ENCODE data around the gene LAIR1. TPM values are rescaled to one million over a fixed set of nuclear protein-coding genes. Genes with fewer than 3 reads are reported as not detected.
A peak's percentile ranks its signal among the peaks of the same experiment; 100 is the strongest.
"Not testable (repeated sequence)": the region's sequence is repeated elsewhere in the genome, so short reads cannot be mapped to it uniquely, and the experiment has no call there.

LAIR1 gene
- total and polyA plus RNA-seq, 9 donors, result 5.3 to 11.8 (median 7.2) TPM

DNA sequence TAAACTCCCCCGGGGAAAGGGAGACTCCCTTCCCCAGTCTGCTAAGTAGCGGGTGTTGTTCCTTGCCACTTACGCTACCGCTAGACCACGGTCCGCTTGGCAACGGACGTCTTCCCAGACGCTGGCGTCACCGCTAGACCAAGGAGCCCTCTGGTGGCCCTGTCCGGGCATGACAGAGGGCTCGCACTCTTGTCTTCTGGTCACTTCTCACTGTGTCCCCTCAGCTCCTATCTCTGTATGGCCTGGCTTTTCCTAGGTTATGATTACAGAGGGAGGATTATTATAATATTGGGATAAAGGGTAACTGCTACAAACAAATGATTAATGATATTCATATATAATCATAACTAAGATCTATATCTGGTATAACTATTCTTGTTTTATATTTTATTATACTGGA is 41.8 kb downstream of the LAIR1 start:
- not testable (repeated sequence) for DNase-seq; H3K36me3 ChIP-seq (ENCODE audit: control insufficient read depth, insufficient read depth, low read length); H3K9me3 ChIP-seq (replicated peaks; ENCODE audit: control insufficient read depth, low read depth, low read length); H3K27me3 ChIP-seq (ENCODE audit: control insufficient read depth, insufficient read depth, low read length); H3K4me1 ChIP-seq (ENCODE audit: control insufficient read depth, insufficient read depth, low read length); H3K27ac ChIP-seq (ENCODE audit: low read length); H3K4me3 ChIP-seq (ENCODE audit: low read length)
- no CpG with 5 or more reads among the region's 13 CpGs for WGBS (ENCODE audit: insufficient coverage)

GRCh38 chr19:54322295-54322694 is 42.4 kb downstream of the LAIR1 start:
- not testable (repeated sequence) for DNase-seq; H3K27me3 ChIP-seq (ENCODE audit: control insufficient read depth, insufficient read depth, low read length); H3K4me3 ChIP-seq (ENCODE audit: low read length); H3K9me3 ChIP-seq (replicated peaks; ENCODE audit: control insufficient read depth, low read depth, low read length); H3K36me3 ChIP-seq (ENCODE audit: control insufficient read depth, insufficient read depth, low read length); H3K27ac ChIP-seq (ENCODE audit: low read length); H3K4me1 ChIP-seq (ENCODE audit: control insufficient read depth, insufficient read depth, low read length)
- WGBS (ENCODE audit: insufficient coverage), result 90% methylated on average over 4 of the region's 13 CpGs

- no peak for DNase-seq
- Histone ChIP-seq H3K4me1 (ENCODE audit: control insufficient read depth, insufficient read depth, low read length) (no peaks in the 10 kb centered on the region), H3K36me3 (ENCODE audit: control insufficient read depth, insufficient read depth, low read length) (no peaks in the 10 kb centered on the region), H3K27me3 (ENCODE audit: control insufficient read depth, insufficient read depth, low read length) (no peaks in the 10 kb centered on the region), H3K27ac (ENCODE audit: low read length) (no peak overlapping the region), H3K9me3 (replicated peaks; ENCODE audit: control insufficient read depth, low read depth, low read length) (no peaks in the 10 kb centered on the region), H3K4me3 (ENCODE audit: low read length) (no peak overlapping the region)
- 92% methylated on average over 8 of the region's 14 CpGs for WGBS (ENCODE audit: insufficient coverage)
Measured at GRCh38 chr19:54319892-54320670, 44.6 kb downstream of the LAIR1 start.

DNA sequence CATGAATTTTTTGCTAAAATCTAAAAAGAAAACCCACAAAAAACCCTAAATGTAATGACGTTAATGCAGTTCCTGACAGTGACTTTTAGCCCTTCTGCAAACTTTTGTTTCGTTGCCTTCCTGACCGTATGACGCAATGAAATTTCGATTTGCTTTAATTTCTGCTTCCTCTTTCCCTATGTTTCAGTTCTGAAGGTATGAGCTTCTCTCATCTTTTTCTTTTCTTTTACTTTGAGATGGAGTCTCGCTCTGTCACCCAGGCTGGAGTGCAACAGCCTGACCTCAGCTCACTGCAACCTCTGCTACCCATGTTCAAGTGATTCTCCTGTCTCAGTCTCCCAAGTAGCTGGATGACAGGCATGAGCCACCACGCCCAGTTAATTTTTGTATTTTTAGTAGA is 45.7 kb downstream of the LAIR1 start:
- Histone ChIP-seq H3K4me3 (ENCODE audit: low read length) (no peak overlapping the region), H3K27me3 (ENCODE audit: control insufficient read depth, insufficient read depth, low read length) (no peaks in the 10 kb centered on the region), H3K36me3 (ENCODE audit: control insufficient read depth, insufficient read depth, low read length) (no peaks in the 10 kb centered on the region), H3K4me1 (ENCODE audit: control insufficient read depth, insufficient read depth, low read length) (no peaks in the 10 kb centered on the region), H3K9me3 (replicated peaks; ENCODE audit: control insufficient read depth, low read depth, low read length) (no peaks in the 10 kb centered on the region), H3K27ac (ENCODE audit: low read length) (no peak overlapping the region)
- DNase-seq, result peak; percentile 52
- WGBS (ENCODE audit: insufficient coverage), result 80% methylated on average over 5 of the region's 7 CpGs

GRCh38 chr19:54317965-54318240 is 46.8 kb downstream of the LAIR1 start:
- Histone ChIP-seq H3K4me1 (ENCODE audit: control insufficient read depth, insufficient read depth, low read length) (no peaks in the 10 kb centered on the region), H3K9me3 (replicated peaks; ENCODE audit: control insufficient read depth, low read depth, low read length) (no peaks in the 10 kb centered on the region), H3K27ac (ENCODE audit: low read length) (no peak overlapping the region), H3K4me3 (ENCODE audit: low read length) (no peak overlapping the region), H3K27me3 (ENCODE audit: control insufficient read depth, insufficient read depth, low read length) (no peaks in the 10 kb centered on the region), H3K36me3 (ENCODE audit: control insufficient read depth, insufficient read depth, low read length) (no peaks in the 10 kb centered on the region)
- no peak for DNase-seq
- 100% methylated on average over 4 of the region's 9 CpGs for WGBS (ENCODE audit: insufficient coverage)

GRCh38 chr19:54317108-54317964 is 47.4 kb downstream of the LAIR1 start:
- 88% methylated on average over 21 of the region's 29 CpGs for WGBS (ENCODE audit: insufficient coverage)
- no peak overlapping the region for H3K27ac ChIP-seq (ENCODE audit: low read length)
- no peak for DNase-seq
- peaks cover 2% of the 10 kb centered on the region for H3K27me3 ChIP-seq (ENCODE audit: control insufficient read depth, insufficient read depth, low read length)
- H3K4me3 ChIP-seq (ENCODE audit: low read length), result no peak overlapping the region
- no peaks in the 10 kb centered on the region for H3K4me1 ChIP-seq (ENCODE audit: control insufficient read depth, insufficient read depth, low read length)
- H3K36me3 ChIP-seq (ENCODE audit: control insufficient read depth, insufficient read depth, low read length), result no peaks in the 10 kb centered on the region
- no peaks in the 10 kb centered on the region for H3K9me3 ChIP-seq (replicated peaks; ENCODE audit: control insufficient read depth, low read depth, low read length)

DNA sequence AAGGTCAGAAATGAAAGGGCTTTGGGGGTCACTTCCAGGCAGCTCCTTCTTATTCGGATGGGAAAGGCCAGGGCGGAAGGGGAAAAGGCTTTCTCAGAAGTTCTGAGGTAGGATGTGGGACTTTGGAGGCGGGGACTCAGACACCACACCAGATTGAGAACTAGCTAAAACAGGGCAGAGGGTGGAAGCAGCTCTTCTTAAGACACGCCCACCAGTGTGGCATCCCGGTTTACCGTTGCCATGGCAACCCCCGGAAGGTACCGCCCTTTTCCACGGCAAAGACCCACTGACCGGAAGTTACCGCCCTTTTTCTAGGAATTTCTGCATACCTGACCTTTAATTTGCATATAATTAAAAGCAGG is 48.0 kb downstream of the LAIR1 start:
- no peaks in the 10 kb centered on the region for H3K36me3 ChIP-seq (ENCODE audit: control insufficient read depth, insufficient read depth, low read length)
- H3K9me3 ChIP-seq (replicated peaks; ENCODE audit: control insufficient read depth, low read depth, low read length), result no peaks in the 10 kb centered on the region
- H3K27me3 ChIP-seq (ENCODE audit: control insufficient read depth, insufficient read depth, low read length), result peaks cover 2% of the 10 kb centered on the region
- no peak overlapping the region for H3K4me3 ChIP-seq (ENCODE audit: low read length)
- H3K27ac ChIP-seq (ENCODE audit: low read length), result no peak overlapping the region
- DNase-seq, result no peak
- no peaks in the 10 kb centered on the region for H3K4me1 ChIP-seq (ENCODE audit: control insufficient read depth, insufficient read depth, low read length)
- WGBS (ENCODE audit: insufficient coverage), result 72% methylated on average over 4 of the region's 11 CpGs

DNA sequence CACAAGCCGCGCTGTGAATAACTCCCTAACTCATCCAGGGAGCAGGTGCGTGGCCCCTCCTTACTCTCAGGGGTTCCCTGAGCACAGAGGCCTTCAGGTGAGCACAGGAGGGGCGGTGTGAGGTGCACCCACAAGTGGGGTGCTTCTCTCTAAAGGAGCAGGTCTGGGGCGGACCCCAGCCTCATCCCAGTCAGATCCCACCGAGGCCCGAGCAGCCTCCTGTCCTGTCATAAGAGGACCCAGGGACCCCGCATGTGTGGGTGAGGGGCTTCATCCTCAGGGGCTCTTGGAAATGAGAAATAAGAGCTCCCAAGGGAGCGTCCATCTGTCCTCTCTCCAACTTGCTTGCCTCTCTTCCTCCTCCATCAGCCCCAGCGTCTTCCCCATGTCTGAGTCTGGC is 48.8 kb downstream of the LAIR1 start:
- Histone ChIP-seq H3K4me3 (ENCODE audit: low read length) (no peak overlapping the region), H3K9me3 (replicated peaks; ENCODE audit: control insufficient read depth, low read depth, low read length) (no peaks in the 10 kb centered on the region), H3K27me3 (ENCODE audit: control insufficient read depth, insufficient read depth, low read length) (peaks cover 2% of the 10 kb centered on the region), H3K4me1 (ENCODE audit: control insufficient read depth, insufficient read depth, low read length) (no peaks in the 10 kb centered on the region), H3K27ac (ENCODE audit: low read length) (no peak overlapping the region), H3K36me3 (ENCODE audit: control insufficient read depth, insufficient read depth, low read length) (no peaks in the 10 kb centered on the region)
- WGBS (ENCODE audit: insufficient coverage), result 80% methylated on average over 1 of the region's 10 CpGs
- DNase-seq, result no peak

DNA sequence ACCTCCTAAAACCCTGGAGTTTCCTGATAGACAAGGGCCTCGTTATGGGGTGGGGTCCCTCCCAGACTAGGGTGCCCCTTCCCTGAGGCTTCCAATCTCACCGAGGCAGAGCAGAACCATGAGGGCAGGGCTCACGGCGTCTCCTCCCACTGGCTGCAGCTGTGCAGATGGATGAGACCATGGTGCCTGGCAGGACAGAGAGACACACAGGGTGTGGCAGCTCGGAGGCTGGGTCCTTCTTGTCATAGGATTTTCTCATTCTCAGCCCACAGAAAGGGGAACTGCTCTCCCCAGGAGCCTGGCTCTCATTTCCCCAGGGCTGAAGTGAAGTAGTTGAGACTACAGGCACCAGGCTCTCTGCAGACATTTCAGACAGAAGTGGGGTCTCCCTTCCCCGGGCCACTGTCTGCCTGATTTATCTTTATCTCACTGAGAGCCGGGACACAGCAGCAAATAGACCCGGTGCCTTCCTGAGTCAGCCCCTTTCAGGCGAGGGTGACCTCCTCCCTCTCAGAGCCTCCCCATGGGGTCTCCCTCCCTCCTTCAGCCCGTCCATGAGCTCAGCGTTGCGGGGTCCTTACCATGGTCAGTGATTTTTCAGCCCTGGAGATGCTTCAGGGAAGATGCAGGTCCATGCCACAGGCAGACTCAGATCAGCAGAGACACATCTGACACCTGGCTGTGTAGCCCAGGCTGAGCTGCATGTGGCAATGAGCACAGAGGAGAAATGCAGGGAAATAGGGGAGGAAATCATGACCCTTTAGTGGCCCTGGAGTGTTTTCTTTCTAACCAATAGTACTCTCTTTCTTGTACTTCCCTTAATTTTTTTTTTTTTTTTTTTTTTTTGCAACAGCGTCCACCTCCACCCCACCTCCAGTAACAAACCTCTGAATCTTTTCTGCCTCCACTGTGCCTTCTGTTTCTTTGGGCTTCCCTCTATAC is 52.0 kb downstream of the LAIR1 start, which contains the start of gene LILRA5:
Gene LILRA5, minus strand, starts transcription at position 731 of the 942 bp plus-strand sequence. Its CDS starts 147 bp downstream, at position 584.
- Histone ChIP-seq H3K36me3 (ENCODE audit: control insufficient read depth, insufficient read depth, low read length) (no peaks in the 10 kb centered on the region), H3K27me3 (ENCODE audit: control insufficient read depth, insufficient read depth, low read length) (peaks cover 2% of the 10 kb centered on the region), H3K4me3 (ENCODE audit: low read length) (no peak within 1 kb of the TSS), H3K9me3 (replicated peaks; ENCODE audit: control insufficient read depth, low read depth, low read length) (no peaks in the 10 kb centered on the region), H3K4me1 (ENCODE audit: control insufficient read depth, insufficient read depth, low read length) (no peaks in the 10 kb centered on the region), H3K27ac (ENCODE audit: low read length) (no peak within 1 kb of the TSS)
- 61% methylated on average over 9 of the region's 13 CpGs for WGBS (ENCODE audit: insufficient coverage)
- DNase-seq, result peak; percentile 41

DNA sequence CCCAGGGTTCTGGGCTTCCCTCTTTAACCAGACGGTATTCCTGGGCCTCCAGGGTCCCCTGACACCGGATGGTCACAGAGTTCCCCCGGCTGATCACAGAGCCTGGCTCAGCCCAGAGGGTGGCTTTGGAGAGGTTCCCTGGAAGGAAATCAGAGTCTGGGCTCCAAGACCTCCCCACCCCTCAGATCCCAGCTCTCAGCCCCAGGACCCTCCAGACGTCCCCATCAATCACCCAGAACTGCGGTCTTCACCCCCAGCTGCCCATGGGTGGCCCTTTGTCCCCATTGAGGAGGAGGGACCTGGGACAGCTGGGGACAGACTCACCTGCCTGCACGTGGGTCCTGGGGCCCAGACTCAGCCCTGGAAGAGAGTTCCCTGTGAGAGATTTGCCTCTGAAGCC is 52.7 kb downstream of the LAIR1 start:
- 67% methylated on average over 3 of the region's 6 CpGs for WGBS (ENCODE audit: insufficient coverage)
- Histone ChIP-seq H3K36me3 (ENCODE audit: control insufficient read depth, insufficient read depth, low read length) (no peaks in the 10 kb centered on the region), H3K27me3 (ENCODE audit: control insufficient read depth, insufficient read depth, low read length) (peaks cover 2% of the 10 kb centered on the region), H3K4me3 (ENCODE audit: low read length) (no peak overlapping the region), H3K4me1 (ENCODE audit: control insufficient read depth, insufficient read depth, low read length) (no peaks in the 10 kb centered on the region), H3K27ac (ENCODE audit: low read length) (no peak overlapping the region), H3K9me3 (replicated peaks; ENCODE audit: control insufficient read depth, low read depth, low read length) (no peaks in the 10 kb centered on the region)
- no peak for DNase-seq

Measured in muscle of leg (tissue), 11 donors.